ENCODE results near the gene PLD6.
"Not testable (repeated sequence)": the region's sequence is repeated elsewhere in the genome, so short reads cannot be mapped to it uniquely, and the experiment has no call there.

PLD6 gene, protein sequence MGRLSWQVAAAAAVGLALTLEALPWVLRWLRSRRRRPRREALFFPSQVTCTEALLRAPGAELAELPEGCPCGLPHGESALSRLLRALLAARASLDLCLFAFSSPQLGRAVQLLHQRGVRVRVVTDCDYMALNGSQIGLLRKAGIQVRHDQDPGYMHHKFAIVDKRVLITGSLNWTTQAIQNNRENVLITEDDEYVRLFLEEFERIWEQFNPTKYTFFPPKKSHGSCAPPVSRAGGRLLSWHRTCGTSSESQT

DNA sequence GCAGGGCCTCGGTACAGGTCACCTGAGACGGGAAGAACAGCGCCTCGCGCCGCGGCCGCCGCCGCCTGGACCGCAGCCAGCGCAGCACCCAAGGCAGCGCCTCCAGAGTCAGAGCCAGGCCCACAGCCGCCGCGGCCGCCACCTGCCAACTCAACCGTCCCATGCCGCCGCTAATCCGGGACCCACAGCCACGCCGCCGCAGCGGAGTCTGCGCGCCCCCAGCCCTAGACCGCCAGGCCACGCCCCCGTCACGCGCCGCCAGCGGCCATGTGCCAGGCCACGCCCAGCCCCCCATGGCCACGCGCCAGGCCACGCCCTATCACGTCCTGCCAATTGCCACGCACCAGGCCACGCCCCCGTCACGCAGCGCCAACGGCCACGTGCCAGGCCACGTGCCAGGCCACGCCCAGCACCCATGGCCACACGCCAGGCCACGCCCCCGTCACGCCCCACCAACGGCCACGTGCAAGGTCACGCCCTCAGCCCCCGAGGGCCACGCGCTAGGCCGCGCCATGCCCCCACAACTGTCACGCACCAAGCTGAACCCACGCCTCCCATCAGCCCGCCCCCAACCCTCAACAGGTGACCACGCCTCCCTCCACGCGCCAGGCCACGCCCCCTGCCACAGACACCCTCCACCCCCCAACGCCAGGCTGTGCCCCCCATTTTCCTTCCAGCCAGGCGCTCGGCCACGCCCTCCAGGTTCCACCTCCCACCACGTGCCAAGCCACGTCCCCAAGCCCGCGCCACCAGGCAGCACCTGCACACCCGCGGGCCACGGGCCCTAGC, at the start of gene PLD6:
Gene PLD6 (minus strand): TSS at position 210 of the 789 bp plus-strand sequence. CDS start 47 bp downstream, at position 163.
- no peak for DNase-seq

DNA sequence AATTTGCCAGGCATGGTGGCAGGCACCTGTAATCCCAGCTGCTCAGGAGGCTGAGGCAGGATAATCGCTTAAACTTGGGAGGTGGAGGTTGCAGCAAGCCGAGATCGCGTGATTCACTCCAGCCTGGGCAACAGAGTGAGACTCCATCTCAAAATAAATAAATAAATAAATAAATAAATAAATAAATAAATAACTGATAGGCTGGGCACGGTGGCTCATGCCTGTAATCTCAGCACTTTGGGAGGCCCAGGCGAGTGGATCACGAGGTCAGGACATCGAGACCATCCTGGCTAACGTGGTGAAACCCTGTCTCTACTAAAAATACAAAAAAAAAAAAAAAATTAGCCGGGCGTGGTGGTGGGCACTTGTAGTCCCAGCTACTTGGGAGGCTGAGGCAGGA, 49.6 kb upstream of the PLD6 start:
- DNase-seq, result not testable (repeated sequence)

DNA sequence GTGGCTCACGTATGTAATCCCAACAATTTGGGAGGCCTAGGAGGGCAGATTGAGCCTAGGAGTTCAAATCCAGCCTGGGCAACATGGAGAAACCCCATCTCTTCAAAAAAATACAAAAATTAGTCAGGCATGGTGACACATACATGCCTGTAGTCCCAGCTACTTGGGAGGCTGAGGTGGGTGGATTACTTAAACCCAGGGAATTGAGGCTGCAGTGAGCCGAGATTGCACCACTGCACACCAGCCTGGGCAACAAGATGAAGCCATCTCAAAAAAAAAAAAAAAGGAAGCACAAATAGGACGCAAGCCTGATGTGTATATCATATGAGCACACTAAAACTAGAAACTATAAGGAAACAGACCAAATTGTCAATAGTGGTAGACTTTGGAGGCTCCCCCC, 47.9 kb upstream of the PLD6 start:
- DNase-seq, result no peak

DNA sequence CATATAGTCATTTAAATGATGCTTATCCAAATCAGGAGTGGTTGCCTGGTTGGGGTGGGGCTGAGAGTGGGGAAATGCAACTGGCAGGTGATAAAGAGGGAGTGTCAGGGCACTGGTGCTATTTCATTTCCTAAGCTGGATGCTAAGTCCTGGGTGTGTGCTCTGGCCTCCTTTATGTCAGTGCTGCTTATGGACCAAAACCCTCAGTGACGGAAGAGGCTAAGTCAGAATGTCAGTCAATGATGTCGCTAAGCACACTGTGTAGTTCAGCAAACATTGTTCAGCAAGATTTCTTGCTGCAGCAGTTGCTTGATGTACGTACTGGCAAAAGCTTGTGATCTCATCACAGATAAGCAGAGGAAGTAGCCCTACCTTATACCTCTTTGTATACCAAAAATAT, 47.3 kb upstream of the PLD6 start:
- DNase-seq, result no peak

DNA sequence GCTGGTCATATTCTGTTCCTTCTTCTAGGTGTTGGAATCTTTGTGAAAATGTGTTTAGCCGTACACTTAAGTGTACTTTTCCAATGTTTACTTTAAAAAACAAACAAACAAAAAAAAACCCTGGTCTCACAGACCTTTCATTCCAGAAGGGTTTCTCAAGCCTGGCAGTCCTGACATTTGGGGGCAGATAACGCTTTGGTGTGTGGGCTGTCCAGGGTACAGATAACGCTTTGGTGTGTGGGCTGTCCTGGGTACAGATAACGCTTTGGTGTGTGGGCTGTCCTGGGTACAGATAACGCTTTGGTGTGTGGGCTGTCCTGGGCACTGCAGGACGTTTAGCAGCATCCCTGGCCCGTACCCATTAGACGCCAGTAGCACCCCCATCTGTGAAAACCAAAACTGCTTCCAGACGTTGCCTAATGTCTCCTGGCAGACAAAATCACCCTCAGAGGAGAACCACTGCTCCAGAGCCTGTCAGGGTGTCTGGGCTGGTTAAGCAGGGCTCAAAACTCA, 46.1 kb upstream of the PLD6 start:
- DNase-seq, result no peak

DNA sequence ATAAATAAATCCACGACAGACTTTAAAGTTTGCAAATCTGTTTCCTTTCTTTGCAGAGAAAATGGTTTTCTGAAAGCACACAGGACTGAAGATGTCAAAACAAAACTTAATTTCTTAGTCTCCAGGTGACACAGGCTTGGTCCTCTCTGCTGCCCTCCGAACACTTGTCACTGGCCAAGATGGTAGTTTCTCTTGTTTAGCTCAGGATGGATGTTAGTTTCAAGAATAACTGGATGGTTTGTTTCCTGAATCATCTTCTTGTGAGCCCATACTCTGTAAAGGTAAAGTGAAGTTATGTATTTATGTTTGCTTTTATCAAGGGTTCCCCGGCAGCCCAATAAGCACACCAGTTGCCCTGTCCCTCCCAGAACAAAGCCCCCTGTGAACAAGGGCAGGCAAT, 40.7 kb upstream of the PLD6 start:
- no peak for DNase-seq

DNA sequence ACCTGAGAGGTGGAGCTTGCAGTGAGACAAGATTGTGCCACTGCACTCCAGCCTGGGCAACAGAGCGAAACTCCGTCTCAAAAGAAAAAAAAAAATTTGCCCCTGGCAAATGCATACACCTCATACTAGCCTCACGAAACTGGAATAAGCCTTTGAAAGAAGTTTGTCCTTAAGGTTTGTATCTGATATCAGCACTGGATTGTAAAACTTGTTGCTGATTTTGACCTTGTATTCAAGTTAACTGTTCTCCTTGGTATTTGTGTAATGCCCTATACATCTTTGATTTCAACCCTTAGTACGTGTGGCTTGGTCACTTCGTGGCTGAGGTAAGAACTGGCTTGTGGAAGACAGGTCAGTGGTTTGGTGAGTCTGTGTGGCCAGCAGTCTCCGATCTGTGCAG, 37.0 kb upstream of the PLD6 start:
- DNase-seq, result no peak

DNA sequence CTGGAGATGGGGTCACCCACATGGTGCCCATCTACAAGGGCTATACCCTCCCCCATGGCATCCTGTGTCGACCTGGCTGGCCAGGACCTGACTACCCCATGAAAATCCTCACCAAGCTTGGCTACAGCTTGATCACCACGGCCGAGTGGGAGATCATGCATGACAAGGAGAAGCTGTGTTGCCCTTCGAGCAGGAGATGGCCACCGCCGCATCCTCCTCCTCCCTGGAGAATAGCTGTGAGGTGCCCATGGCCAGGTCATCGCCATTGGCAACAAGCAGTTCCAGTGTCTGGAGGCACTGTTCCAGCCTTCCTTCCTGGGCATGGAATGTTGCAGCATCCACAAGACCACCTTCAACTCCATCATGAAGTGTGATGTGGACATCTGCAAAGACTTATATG, 36.1 kb upstream of the PLD6 start:
- DNase-seq, result no peak

DNA sequence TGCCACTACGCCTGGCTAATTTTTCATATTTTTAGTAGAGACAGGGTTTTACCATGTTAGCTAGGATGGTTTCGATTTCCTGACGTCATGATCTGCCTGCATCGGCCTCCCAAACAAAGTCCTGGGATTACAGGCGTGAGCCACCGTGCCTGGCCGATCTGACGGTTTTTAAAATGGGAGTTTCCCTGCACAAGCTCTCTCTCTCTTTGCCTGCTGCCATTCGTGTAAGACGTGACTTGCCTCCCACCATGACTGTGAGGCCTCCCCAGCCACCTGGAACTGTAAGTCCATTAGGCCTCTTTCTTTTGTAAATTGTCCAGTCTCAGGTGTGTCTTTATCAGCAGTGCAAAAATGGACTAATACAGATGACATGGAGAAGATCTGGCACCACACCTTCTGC, 35.5 kb upstream of the PLD6 start:
- DNase-seq, result no peak

DNA sequence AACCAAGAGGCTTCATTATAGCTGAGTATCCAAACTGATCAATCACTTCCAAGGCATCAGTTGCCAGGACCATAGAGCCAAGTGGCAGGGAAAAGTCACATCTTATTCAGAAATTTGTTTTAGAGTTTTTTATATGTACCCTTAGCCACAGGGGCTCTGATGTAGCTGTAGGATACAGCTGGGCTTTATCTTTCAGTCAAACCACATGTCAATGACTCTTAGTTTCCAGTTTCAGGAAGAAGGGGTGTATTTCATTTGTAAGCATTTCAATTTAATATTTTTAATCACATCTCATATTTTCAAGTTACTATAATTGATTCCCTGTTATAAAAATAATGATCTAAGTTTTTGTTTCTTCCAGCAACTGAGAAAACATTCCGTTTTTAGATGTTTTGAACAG, 33.7 kb upstream of the PLD6 start:
- DNase-seq, result no peak

DNA sequence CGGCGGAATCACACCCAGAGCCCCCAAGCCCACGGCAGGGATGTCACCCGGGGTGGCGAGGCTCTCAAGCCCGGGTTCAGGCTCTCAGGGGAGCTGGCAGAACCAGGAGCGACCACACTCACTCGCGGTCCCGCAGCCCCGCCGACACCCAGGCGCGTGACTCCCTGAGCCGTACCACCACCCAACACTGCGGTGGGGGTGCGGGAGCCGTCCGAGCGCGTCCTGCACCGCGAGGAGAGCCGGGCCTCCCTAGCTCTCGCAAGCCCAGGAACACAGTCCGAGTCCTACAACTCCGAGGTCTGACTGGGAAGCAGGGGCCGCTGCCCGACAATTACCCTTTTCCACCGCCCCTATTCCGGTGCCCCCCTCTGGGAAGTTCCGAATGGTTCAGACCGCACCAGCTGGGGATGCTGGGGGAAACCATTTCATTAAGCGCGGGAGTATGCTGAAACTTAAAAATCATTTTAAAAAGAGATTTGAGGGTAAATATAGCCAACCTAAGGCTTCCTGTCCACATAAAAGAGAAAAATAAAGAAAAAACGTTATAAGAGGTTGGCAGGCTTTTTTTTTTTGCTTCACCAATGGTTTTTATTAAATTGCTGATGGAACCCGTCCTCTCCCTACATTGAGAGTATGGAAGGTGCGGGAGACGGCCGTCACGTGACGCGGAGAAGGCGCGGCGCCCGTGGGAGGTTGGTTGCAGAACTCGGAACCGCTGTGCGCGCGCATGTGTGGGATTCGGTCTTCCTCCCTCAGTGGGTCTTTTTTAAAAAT, 31.1 kb upstream of the PLD6 start, which contains the start of gene FLCN:
Gene FLCN (minus strand): TSS at position 143 of the 774 bp plus-strand sequence. CDS start 9,031 bp downstream, outside the sequence.
- DNase-seq, result peak; percentile 86

DNA sequence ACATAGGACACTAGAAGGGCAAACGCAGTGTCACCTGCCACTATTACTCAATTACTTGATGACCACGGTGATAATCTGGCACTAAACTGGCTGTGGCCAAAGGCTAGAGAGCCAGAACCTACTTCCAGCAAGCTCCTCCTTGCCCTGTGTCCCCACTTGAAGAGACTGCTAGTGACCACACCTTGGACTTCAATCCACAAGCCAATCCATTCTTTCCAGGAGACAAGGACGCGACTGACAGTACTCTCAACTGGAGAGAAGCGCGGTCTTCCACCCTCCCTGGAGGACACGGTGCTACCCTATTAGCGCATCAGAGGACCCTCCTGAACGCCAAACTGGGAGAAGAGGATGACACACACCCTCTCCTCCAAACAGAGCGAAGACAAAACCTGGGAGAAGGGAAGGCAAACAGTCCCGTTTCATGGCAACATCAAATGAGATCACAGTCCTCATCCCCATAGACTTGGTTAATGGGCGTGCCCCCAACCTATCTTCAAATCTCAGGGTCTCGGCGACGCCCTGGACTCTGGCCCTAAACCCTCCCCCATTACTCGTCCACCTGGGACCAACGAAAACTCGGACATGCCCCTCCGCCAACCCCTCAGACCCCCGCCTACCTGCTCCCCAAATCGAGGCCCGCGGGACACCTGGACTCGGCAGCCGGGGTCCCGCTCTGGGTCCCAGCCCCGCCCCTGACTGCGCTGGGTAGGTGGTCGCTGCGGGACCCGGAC, 30.3 kb upstream of the PLD6 start:
- no peak for DNase-seq

DNA sequence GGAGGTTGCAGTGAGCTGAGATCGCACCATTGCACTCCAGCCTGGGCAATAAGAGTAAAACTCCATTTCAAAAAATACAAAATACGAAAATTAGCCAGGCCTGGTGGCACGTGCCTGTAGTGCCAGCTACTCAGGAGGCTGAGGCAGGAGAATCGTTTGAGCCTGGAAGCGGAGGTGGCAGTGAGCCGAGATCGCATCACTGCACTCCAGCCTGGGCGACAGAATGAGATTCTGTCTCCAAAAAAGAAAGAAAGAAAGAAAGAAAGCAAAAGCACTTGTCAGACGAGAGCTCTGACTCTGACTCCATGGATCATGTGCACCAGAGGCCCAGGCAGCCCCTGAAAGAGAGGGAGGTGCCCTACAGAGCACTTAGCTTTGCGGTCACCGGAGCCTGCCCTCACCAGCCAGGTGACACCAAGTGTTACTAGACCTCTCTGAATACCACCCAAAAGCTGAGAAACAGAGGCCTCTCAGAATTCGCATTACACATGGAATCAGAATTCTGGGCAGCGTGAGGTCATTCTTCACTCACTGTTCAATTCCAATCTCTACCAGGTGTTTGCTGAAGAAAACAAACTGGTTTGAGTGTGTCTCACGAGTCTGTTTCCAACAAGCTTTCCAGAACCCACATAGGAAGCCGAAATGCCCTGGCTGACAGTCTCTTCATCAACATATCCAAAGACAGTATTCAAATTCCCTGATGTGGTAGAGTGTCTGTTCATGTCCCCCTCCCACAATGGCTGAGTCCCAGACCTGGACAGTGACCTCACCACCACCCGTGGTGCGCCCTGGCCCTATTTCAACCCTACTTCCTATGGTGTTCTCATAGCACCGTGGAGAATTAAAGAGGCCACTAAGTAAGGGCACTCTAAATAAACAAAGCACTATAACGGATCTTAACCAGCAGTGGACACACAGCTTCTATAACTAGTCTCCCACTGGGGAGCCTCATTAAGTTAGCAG, 29.4 kb upstream of the PLD6 start:
- DNase-seq, result no peak

DNA sequence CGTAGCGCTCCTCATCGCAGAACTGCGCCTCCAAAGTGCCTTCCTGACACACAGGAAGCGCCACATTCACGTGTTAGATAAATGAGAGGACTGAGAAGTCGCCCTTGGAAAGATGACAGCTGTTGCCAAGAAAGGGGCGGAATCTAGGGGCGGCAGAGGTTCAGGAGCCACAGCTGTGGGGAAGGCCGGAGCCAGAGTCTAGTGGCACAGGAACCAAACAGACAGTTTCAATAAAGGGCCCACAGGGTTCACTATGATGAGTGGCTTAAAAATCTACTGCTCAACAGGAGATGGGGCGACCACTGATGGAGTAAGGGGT, 26.1 kb upstream of the PLD6 start:
- no peak for DNase-seq

DNA sequence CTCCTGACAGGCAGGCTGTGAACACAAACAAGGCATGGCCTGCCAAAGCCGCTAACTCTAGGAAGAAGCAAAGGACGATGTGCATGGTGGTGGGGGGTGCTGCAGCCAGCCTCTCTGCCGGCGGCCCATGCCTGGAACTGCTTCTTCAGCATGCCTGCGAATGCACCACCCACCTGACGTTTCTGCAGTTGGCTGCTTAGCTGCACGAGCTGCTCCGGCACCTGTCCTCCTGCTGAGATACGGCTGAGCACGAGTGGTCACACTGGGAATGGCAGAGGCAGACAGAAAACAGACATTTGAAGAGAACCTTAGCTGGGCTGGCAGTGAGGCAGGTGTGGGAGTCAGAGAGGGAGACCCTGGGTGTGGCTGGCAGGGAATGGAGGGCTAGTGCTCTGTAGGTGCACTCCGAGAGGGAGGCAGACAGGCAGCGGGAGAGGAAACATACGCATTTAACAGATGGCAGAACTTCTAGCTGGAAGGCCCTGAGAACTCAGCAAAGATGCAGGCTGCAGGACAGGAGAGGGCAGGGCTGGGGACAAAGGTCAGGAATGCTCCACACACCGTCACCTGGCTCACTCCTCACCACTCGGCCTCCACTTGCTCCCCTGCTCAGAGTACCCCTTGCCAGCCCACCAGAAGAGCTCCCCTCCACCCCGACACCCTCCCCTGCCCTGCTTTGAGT, 25.6 kb upstream of the PLD6 start:
- DNase-seq, result no peak

DNA sequence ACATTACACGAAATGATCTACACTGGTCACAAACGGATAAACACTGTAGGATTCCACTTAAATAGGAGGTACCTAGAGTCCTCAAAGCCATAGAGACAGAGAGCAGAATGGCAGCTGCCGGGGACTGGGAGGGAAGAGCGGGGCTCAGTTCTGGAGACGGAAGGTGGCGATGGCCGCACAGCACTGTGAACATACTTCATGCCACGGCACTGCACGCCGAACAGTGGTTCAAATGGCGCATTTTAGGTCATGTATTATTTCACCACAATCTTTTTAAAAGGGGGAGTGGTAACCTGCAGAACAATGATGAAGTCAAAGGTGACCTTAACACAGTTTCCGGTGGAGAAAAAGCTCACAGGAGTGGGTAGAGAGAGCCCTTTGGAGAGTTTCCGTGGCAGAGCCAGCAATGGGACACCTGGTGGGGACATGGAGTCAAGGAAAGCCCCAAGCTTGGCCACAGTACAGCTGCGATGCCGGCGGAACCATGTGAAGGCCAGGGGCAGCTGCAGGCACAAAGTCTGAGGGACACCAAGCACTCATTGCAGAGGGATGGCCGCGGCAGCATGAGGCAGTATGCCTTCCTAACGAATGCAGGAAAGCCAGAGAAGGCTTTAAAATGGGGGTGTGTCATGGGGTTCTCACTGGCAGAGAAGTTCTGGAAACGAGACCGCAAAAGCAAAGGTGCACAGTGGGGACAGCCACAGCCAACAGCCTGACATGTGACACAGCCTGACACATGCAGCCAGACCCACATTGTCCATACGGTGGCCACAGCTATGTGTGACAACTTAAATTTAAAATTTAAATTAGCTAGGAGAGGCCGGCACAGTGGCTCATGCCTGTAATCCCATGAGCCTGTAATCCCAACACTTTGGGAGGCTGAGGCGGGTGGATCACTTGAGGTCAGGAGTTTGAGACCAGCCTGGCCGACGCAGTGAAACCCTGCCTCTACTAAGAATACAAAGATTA, 23.6 kb upstream of the PLD6 start:
- DNase-seq, result no peak

DNA sequence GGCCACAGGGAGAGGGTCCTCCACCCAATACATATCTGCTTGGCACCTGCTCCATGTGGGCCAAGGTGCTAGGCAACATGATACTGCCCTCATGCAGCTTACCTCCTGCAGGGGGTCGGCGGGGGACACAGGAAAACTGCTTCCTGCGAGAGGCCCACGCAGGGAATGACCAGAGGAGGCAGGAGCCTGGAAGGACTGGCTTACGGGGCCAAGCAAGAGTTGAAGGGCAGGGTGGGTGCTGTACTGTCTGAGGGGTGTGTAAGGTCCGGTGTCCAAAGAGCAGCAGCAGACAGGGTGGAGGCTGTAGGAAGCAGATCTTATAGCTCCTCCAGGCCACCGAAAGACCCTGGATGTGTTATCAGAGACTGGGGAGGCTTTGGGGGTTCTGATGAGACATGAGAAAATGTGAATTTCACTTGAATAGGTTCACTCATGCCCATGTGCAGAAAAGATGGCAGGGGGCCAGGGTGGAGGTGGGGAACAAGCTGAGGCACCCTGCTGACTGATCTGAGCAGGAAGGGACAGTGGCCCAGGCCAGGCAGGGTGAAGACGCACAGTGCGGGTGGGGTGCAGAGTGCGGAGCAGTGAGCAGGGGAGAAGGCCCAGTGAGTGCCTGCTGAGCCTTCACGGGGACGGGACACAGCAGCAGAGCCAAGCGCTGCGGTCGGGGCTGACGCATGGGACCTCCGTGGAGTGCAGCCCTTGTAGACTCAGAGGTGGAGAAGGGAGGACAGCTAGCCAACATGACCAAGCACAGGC, 22.6 kb upstream of the PLD6 start:
- DNase-seq, result no peak

DNA sequence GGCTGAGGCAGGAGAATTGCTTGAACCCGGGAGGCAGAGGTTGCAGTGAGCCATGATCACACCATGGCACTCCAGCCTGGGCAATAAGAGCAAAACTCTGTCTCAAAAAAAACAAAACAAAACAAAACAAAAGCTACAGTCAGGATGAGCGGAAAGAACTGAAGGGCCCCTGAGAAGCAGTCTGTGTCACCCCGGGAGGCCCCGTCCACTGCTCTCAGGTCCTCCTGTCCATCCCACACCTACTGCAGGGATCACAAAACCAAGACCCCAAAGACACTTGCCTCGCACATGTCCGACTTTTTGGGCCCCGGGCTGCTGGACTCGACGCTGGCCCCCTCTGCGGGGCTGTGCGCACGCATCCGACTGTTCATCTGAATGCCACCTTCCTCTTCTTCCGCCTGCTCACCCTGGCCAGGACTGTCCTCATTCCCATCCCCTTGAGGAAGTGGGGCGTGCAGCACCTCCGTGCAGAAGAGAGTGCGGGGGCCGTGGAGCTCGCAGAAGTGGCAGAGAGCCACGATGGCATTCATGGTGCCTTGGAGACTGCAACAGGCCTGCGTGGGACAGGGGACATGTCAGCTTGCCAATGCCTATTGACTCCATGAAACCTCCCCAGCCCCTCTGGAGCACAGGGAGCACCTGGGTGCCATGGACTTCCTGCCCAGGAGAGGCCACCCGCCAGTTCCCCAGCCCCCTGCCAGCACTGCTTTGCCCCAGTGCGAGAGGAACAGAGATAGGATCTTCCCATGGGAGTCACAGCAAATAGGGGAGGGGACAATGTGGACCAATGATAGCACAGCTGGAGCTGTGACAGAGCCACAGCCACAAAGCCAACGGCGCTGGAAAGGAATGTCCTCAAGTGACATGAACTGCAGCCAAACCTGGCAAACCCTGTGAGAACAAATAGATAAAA, 21.7 kb upstream of the PLD6 start:
- DNase-seq, result no peak

All from NCI-H1436 treated with DMSO at 0.1 percent for 48 hours (cell line).